ENCODE data around the gene FIGNL2. TPM values are rescaled to one million over a fixed set of nuclear protein-coding genes. Genes with fewer than 3 reads are reported as not detected.

FIGNL2 gene
- total RNA-seq, 2 experiments from 2014 or later: 0.40 to 0.43 TPM

GRCh38 chr12:51821440-51822260, 26.9 kb downstream of the FIGNL2 start:
- Mint-ChIP-seq H3K36me3 (ENCODE audit: low read depth) (no peaks in the 10 kb centered on the region), H3K9me3 (no peaks in the 10 kb centered on the region), H3K27me3 (no peaks in the 10 kb centered on the region), H3K4me3 (peak overlapping the region; percentile 66), H3K27ac (peak overlapping the region; percentile 30), H3K4me1 (ENCODE audit: low read depth) (peaks cover 17% of the 10 kb centered on the region)
- intact Hi-C loops (cut with micrococcal nuclease): loop anchor here (5.0 kb wide), 1 partner anchor 399 kb away; the partner anchor contains the start of gene SLC4A8
- no peak for TF ChIP-seq CTCF (IDR thresholded peaks at IDR 0.05)
- POLR2A ChIA-PET: interaction anchor here (1.0 to 2.8 kb wide), 3 partner anchors 11 to 65 kb away, joined by 4 to 11 read pairs (median 7); no protein-coding TSS in a partner anchor
- peak; percentile 18 for ATAC-seq
- DNase-seq: peak; percentile 40
- CTCF ChIA-PET: interaction anchor here (0.7 to 2.5 kb wide), 17 partner anchors 7 to 455 kb away, joined by 3 to 17 read pairs (median 4); partner anchors contain the start of gene ATG101

GRCh38 chr12:51820526-51821439, 27.7 kb downstream of the FIGNL2 start:
- intact Hi-C loops (cut with micrococcal nuclease): loop anchor here (5.0 kb wide), 1 partner anchor 398 kb away; the partner anchor contains the start of gene SLC4A8
- DNase-seq (peak; percentile 90), ATAC-seq (peak; percentile 82)
- H3K36me3 Mint-ChIP-seq (ENCODE audit: low read depth): no peaks in the 10 kb centered on the region
- H3K27me3 Mint-ChIP-seq: no peaks in the 10 kb centered on the region
- ChIA-PET POLR2A (interaction anchor here (0.6 to 2.8 kb wide), 5 partner anchors 11 to 430 kb away, joined by 3 to 11 read pairs (median 7); partner anchors contain the start of gene GALNT6), CTCF (interaction anchor here (0.6 to 2.5 kb wide), 30 partner anchors 8 to 811 kb away, joined by 3 to 17 read pairs (median 4); partner anchors contain the start of gene ATG101)
- peak overlapping the region; percentile 64 for H3K4me3 Mint-ChIP-seq
- H3K4me1 Mint-ChIP-seq (ENCODE audit: low read depth): peaks cover 14% of the 10 kb centered on the region
- no peaks in the 10 kb centered on the region for H3K9me3 Mint-ChIP-seq
- peak overlapping the region; percentile 30 for H3K27ac Mint-ChIP-seq
- TF ChIP-seq CTCF (IDR thresholded peaks at IDR 0.05): peak; percentile 74

GRCh38 chr12:51819736-51820525, 28.6 kb downstream of the FIGNL2 start:
- DNase-seq (no peak), ATAC-seq (no peak)
- peak overlapping the region; percentile 51 for H3K27ac Mint-ChIP-seq
- ChIA-PET CTCF (interaction anchor here (0.6 to 2.5 kb wide), 20 partner anchors 8 to 430 kb away, joined by 3 to 17 read pairs (median 4); no protein-coding TSS in a partner anchor), POLR2A (interaction anchor here (0.6 to 2.8 kb wide), 5 partner anchors 12 to 429 kb away, joined by 3 to 11 read pairs (median 7); partner anchors contain the start of gene GALNT6)
- no peak for TF ChIP-seq CTCF (IDR thresholded peaks at IDR 0.05)
- H3K36me3 Mint-ChIP-seq (ENCODE audit: low read depth): no peaks in the 10 kb centered on the region
- peaks cover 20% of the 10 kb centered on the region for H3K4me1 Mint-ChIP-seq (ENCODE audit: low read depth)
- no peaks in the 10 kb centered on the region for H3K9me3 Mint-ChIP-seq
- H3K27me3 Mint-ChIP-seq: no peaks in the 10 kb centered on the region
- peak overlapping the region; percentile 64 for H3K4me3 Mint-ChIP-seq
- intact Hi-C loops (cut with micrococcal nuclease): loop anchor here (5.0 kb wide), 1 partner anchor 398 kb away; the partner anchor contains the start of gene SLC4A8

GRCh38 chr12:51818566-51819300, 29.8 kb downstream of the FIGNL2 start:
- TF ChIP-seq CTCF (IDR thresholded peaks at IDR 0.05): no peak
- no peak for DNase-seq
- no peaks in the 10 kb centered on the region for H3K36me3 Mint-ChIP-seq (ENCODE audit: low read depth)
- POLR2A ChIA-PET: interaction anchor here (0.6 to 2.8 kb wide), 3 partner anchors 14 to 425 kb away, joined by 3 to 11 read pairs (median 3); no protein-coding TSS in a partner anchor
- no peak overlapping the region for H3K4me3 Mint-ChIP-seq
- no peaks in the 10 kb centered on the region for H3K27me3 Mint-ChIP-seq
- H3K9me3 Mint-ChIP-seq: no peaks in the 10 kb centered on the region
- no peak overlapping the region for H3K27ac Mint-ChIP-seq
- CTCF ChIA-PET: interaction anchor here (0.8 to 2.5 kb wide), 5 partner anchors 14 to 396 kb away, joined by 3 to 17 read pairs (median 3); no protein-coding TSS in a partner anchor
- ATAC-seq: no peak
- peaks cover 21% of the 10 kb centered on the region for H3K4me1 Mint-ChIP-seq (ENCODE audit: low read depth)
- intact Hi-C loops (cut with micrococcal nuclease): no loop called here
